Measurements from ENCODE around the gene CADPS. TPM values are rescaled to one million over a fixed set of nuclear protein-coding genes. Genes with fewer than 3 reads are reported as not detected.

The CADPS gene
- total and polyA plus RNA-seq, 2 donors: 2.3 to 4.4 TPM

DNA sequence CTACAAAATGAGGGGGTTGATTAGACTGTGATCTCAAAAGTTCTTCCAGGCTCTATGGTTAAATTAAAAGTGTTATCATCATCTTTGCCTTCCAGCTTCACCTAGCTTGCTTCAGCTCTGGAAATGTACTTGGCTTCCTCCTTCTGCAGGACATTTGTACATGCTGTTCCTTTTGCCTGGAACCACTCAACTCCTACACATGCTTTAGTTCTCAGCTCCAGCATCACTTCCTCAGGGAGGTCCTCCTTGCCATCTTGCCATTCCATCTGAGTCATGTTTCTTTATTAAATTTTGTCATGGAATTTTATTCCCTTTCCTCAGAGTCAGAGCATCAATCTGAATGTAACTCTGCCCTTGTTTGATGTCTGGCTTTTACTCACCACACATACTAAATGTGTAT is 343.2 kb downstream of the CADPS start:
- H3K27me3 ChIP-seq (ENCODE audit: control insufficient read depth in 2 of 2, insufficient read depth in 1 of 2, low read length in 1 of 2): no peaks in the 10 kb centered on the region
- no peak overlapping the region for H3K4me3 ChIP-seq (ENCODE audit: low read length in 2 of 2)
- H3K9me3 ChIP-seq (ENCODE audit: control insufficient read depth in 2 of 2, insufficient read depth in 1 of 2, low read length in 1 of 2): no peaks in the 10 kb centered on the region
- no peak overlapping the region for H3K27ac ChIP-seq (ENCODE audit: low read depth in 1 of 2, low read length in 1 of 2)
- H3K4me1 ChIP-seq (ENCODE audit: control insufficient read depth in 2 of 2, insufficient read depth in 2 of 2, low read length in 2 of 2): no peaks in the 10 kb centered on the region
- no peaks in the 10 kb centered on the region for H3K36me3 ChIP-seq (ENCODE audit: control insufficient read depth in 2 of 2, insufficient read depth in 2 of 2, low read length in 1 of 2)
- no peak for DNase-seq (ENCODE audit: low read depth in 6 of 9, low spot score in 9 of 9)

DNA sequence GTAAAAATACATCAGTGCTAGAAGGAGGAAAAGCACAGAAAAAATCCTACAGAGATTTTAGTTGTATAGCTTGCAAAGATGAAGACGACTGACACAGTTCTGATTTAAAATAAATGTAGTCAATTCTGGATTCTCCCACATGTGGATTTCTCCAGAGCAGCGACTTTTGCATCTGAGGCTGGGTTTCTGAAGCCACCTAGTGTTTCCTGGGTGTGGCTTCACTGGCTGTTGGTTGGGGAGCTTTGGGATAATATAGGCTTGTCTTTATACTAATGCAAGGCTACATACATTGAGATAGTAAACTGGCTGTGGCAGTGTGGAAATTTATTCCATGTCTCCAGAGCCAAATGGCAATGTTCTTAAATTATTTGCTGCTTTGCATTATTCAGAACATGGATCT is 343.7 kb downstream of the CADPS start:
- H3K4me1 ChIP-seq (ENCODE audit: control insufficient read depth in 2 of 2, insufficient read depth in 2 of 2, low read length in 2 of 2): no peaks in the 10 kb centered on the region
- H3K36me3 ChIP-seq (ENCODE audit: control insufficient read depth in 2 of 2, insufficient read depth in 2 of 2, low read length in 1 of 2): no peaks in the 10 kb centered on the region
- H3K27me3 ChIP-seq (ENCODE audit: control insufficient read depth in 2 of 2, insufficient read depth in 1 of 2, low read length in 1 of 2): no peaks in the 10 kb centered on the region
- DNase-seq (ENCODE audit: low read depth in 6 of 9, low spot score in 9 of 9): no peak
- no peak overlapping the region for H3K4me3 ChIP-seq (ENCODE audit: low read length in 2 of 2)
- H3K27ac ChIP-seq (ENCODE audit: low read depth in 1 of 2, low read length in 1 of 2): no peak overlapping the region
- H3K9me3 ChIP-seq (ENCODE audit: control insufficient read depth in 2 of 2, insufficient read depth in 1 of 2, low read length in 1 of 2): no peaks in the 10 kb centered on the region
- WGBS: 44% methylated on average over 2 of the region's 2 CpGs

DNA sequence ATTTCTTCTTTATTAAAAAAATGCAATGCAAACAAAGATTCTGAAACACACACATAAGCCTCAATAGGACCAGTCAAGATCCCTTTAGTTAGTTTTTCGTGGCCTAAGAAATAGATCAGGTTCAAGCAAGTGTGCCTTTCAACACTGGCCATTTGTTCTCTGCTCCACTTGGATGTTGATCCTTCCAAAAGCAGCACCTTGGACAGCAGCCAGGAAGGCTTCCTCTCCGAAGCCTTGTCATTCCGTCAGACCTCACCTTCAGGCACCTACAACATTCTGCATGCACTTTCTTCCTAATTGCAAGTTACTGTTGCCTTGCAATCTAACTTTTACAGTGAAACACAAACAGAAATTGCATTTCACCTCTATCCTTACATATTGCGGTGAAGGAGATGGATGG is 346.0 kb downstream of the CADPS start:
- no peaks in the 10 kb centered on the region for H3K4me1 ChIP-seq (ENCODE audit: control insufficient read depth in 2 of 2, insufficient read depth in 2 of 2, low read length in 2 of 2)
- no peaks in the 10 kb centered on the region for H3K27me3 ChIP-seq (ENCODE audit: control insufficient read depth in 2 of 2, insufficient read depth in 1 of 2, low read length in 1 of 2)
- H3K36me3 ChIP-seq (ENCODE audit: control insufficient read depth in 2 of 2, insufficient read depth in 2 of 2, low read length in 1 of 2): no peaks in the 10 kb centered on the region
- H3K4me3 ChIP-seq (ENCODE audit: low read length in 2 of 2): no peak overlapping the region
- H3K9me3 ChIP-seq (ENCODE audit: control insufficient read depth in 2 of 2, insufficient read depth in 1 of 2, low read length in 1 of 2): no peaks in the 10 kb centered on the region
- WGBS: 33% methylated on average over 4 of the region's 4 CpGs
- peak in 7 of 9 donors; percentile 2 to 41 (median 13) for DNase-seq (ENCODE audit: low read depth in 6 of 9, low spot score in 9 of 9)
- H3K27ac ChIP-seq (ENCODE audit: low read depth in 1 of 2, low read length in 1 of 2): no peak overlapping the region

DNA sequence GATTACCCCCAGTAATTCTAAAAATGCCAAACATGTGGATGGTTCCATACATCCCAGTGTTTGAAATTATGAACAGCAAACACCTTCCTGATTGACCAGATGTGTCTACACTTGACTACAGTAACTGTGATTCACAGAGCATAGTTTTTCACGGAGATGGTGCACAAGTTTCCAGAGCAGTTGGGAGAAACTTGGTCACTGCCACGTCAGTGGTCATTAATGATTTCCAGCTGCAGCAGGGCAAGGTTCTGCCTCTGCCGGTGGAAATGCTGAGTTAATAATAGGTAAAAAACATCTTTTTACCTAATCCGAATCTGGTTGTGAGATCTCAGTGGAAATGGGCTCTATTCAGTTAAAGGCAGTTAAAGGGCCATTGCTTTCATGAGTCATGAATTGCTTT is 347.7 kb downstream of the CADPS start:
- no peaks in the 10 kb centered on the region for H3K27me3 ChIP-seq (ENCODE audit: control insufficient read depth in 2 of 2, insufficient read depth in 1 of 2, low read length in 1 of 2)
- no peaks in the 10 kb centered on the region for H3K9me3 ChIP-seq (ENCODE audit: control insufficient read depth in 2 of 2, insufficient read depth in 1 of 2, low read length in 1 of 2)
- no peak overlapping the region for H3K4me3 ChIP-seq (ENCODE audit: low read length in 2 of 2)
- no peaks in the 10 kb centered on the region for H3K36me3 ChIP-seq (ENCODE audit: control insufficient read depth in 2 of 2, insufficient read depth in 2 of 2, low read length in 1 of 2)
- no peaks in the 10 kb centered on the region for H3K4me1 ChIP-seq (ENCODE audit: control insufficient read depth in 2 of 2, insufficient read depth in 2 of 2, low read length in 2 of 2)
- 90% methylated on average over 4 of the region's 4 CpGs for WGBS
- no peak overlapping the region for H3K27ac ChIP-seq (ENCODE audit: low read depth in 1 of 2, low read length in 1 of 2)
- DNase-seq (ENCODE audit: low read depth in 6 of 9, low spot score in 9 of 9): no peak

DNA sequence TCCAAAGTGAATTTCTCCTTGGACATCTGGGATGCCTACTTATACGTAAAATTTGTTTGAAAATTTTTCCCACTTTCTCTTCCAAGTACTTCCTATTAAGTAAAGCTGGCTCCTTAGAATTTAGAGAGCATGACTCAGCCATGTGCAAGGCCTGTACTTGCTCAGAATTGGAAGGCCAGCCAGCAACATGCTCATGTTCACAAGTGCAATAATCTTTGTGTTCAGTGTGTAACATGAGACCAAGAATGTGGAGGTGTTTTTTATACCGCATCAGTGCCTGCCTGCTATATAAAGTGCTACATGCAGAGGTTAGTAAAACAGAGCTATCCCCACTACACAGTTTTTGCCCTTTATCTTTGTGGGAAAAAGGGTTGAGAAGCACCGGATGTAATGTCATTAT is 349.9 kb downstream of the CADPS start:
- no peak overlapping the region for H3K4me3 ChIP-seq (ENCODE audit: low read length in 2 of 2)
- no peaks in the 10 kb centered on the region for H3K4me1 ChIP-seq (ENCODE audit: control insufficient read depth in 2 of 2, insufficient read depth in 2 of 2, low read length in 2 of 2)
- 91% methylated on average over 3 of the region's 3 CpGs for WGBS
- H3K27ac ChIP-seq (ENCODE audit: low read depth in 1 of 2, low read length in 1 of 2): no peak overlapping the region
- peak in 2 of 9 donors; percentile 1 to 10 for DNase-seq (ENCODE audit: low read depth in 6 of 9, low spot score in 9 of 9)
- no peaks in the 10 kb centered on the region for H3K9me3 ChIP-seq (ENCODE audit: control insufficient read depth in 2 of 2, insufficient read depth in 1 of 2, low read length in 1 of 2)
- H3K36me3 ChIP-seq (ENCODE audit: control insufficient read depth in 2 of 2, insufficient read depth in 2 of 2, low read length in 1 of 2): no peaks in the 10 kb centered on the region
- H3K27me3 ChIP-seq (ENCODE audit: control insufficient read depth in 2 of 2, insufficient read depth in 1 of 2, low read length in 1 of 2): no peaks in the 10 kb centered on the region

DNA sequence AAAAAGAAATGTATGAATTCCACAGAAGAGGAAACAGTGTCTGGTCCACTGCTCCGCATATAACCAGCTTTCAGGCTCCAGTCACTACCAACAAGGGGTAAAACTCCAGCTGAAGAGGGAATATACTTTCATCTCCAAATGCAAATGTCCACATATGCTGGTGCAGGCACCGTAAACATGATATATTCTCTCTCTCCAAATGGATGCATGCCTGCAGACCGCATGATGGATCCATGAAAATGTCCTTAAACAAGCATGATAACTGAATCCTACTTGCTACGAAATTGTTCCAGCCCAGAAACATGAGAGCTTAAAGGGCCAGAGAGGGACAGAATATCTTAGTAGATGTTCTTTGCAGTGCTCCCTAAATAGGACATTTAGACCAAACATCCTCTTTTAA is 351.5 kb downstream of the CADPS start:
- Histone ChIP-seq H3K27me3 (ENCODE audit: control insufficient read depth in 2 of 2, insufficient read depth in 1 of 2, low read length in 1 of 2) (no peaks in the 10 kb centered on the region), H3K36me3 (ENCODE audit: control insufficient read depth in 2 of 2, insufficient read depth in 2 of 2, low read length in 1 of 2) (no peaks in the 10 kb centered on the region), H3K9me3 (ENCODE audit: control insufficient read depth in 2 of 2, insufficient read depth in 1 of 2, low read length in 1 of 2) (no peaks in the 10 kb centered on the region), H3K4me1 (ENCODE audit: control insufficient read depth in 2 of 2, insufficient read depth in 2 of 2, low read length in 2 of 2) (no peaks in the 10 kb centered on the region), H3K27ac (ENCODE audit: low read depth in 1 of 2, low read length in 1 of 2) (no peak overlapping the region), H3K4me3 (ENCODE audit: low read length in 2 of 2) (no peak overlapping the region)
- 92% methylated on average over 4 of the region's 4 CpGs for WGBS
- DNase-seq (ENCODE audit: low read depth in 6 of 9, low spot score in 9 of 9): no peak

DNA sequence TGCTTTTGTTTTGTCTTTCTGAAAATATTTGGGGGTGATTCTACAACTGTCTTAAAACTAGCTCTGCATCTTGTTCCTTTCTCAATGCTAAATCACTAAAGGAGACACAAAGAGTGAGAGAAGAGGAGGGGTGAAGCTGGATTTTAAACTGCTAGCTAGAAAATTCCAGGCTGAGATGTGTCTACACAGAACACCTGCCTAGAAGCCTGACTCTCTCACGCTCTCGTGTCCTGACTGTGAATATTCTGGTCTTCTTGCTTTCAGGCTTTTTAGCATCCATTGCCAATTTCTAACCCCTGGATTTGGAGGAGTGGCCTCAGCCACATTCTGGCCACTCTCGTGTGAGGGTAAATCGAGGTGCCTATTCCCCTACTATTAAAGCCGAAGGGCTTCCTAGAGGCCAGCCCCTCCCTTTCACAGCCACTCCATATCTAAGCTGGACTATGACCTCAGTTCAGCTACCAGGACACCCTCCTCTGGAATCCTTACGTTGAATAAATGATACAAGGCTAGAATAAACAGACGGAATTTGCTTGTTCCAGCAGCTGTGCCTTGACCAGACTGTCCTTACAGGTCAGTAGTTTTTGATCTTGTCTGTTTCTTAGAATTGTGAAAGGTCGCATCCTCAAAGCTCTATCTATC is 353.6 kb downstream of the CADPS start:
- Histone ChIP-seq H3K4me1 (ENCODE audit: control insufficient read depth in 2 of 2, insufficient read depth in 2 of 2, low read length in 2 of 2) (no peaks in the 10 kb centered on the region), H3K27me3 (ENCODE audit: control insufficient read depth in 2 of 2, insufficient read depth in 1 of 2, low read length in 1 of 2) (no peaks in the 10 kb centered on the region), H3K36me3 (ENCODE audit: control insufficient read depth in 2 of 2, insufficient read depth in 2 of 2, low read length in 1 of 2) (no peaks in the 10 kb centered on the region), H3K27ac (ENCODE audit: low read depth in 1 of 2, low read length in 1 of 2) (no peak overlapping the region), H3K4me3 (ENCODE audit: low read length in 2 of 2) (no peak overlapping the region), H3K9me3 (ENCODE audit: control insufficient read depth in 2 of 2, insufficient read depth in 1 of 2, low read length in 1 of 2) (no peaks in the 10 kb centered on the region)
- WGBS: 92% methylated on average over 8 of the region's 8 CpGs
- no peak for DNase-seq (ENCODE audit: low read depth in 6 of 9, low spot score in 9 of 9)

DNA sequence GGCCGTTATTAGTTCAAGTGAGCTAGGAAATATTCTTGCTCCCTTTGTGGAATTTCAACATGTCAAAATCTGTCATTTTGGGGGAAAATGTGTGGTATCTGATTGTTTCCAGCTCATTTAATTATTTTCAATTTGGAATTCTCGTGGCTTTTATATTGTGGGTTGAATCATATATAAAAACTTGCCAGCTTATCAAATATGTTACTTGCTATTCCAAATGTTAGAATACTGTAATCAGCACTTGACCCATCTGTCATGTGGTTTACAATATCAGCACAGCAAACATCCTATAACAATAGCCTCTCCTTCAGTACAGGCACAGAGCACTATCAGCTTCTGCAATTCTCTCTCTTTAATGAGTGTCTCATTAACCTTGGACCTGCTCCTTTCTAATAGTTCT is 371.7 kb downstream of the CADPS start:
- WGBS: 78% methylated on average over 2 of the region's 2 CpGs

DNA sequence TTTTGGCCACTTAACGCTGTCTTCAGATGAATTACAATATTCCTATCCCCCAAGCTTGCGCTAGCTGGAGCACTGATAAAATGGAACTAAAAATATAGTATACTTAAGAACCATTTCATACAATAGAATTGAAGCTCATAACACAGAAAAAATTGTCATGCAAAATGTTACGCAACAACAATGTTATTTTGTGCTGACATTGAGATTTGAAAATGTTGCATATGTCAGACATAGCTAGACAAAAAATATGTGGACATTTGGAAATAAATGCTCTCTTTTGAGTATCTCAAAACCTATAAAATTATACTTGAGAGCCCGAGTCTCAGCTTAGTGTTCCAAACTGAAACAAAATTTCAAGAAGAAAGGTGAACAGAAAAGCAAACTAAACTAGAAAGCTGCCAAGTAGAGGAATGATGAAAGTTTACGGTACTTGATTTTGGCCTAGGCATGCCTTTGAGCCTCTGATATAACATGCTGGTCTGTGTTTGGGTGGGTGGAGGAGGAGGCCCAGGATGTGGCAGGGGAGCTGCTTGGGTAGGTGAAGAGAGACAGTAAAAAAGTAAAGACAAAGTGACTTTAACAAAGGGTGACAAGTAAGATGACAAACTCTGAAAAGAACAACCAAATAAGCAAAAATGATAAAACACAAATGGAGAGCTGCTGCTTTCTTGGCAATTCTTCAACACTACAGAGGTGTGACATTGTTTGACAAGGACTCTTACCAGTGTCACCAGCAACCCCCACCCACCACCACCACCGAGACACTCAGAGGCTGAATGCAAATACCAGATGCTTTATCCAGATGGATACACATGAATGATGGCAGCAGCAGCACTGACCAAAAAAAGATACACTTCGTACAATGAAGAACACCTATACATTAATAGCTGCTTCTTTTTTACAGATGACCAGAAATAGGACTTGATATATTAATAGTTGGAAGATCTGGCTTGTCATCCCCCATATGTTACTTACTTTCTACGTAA is 372.6 kb downstream of the CADPS start:
- Histone ChIP-seq H3K27me3 (ENCODE audit: control insufficient read depth in 2 of 2, insufficient read depth in 1 of 2, low read length in 1 of 2) (no peaks in the 10 kb centered on the region), H3K36me3 (ENCODE audit: control insufficient read depth in 2 of 2, insufficient read depth in 2 of 2, low read length in 1 of 2) (no peaks in the 10 kb centered on the region), H3K4me3 (ENCODE audit: low read length in 2 of 2) (no peak overlapping the region), H3K27ac (ENCODE audit: low read depth in 1 of 2, low read length in 1 of 2) (no peak overlapping the region), H3K4me1 (ENCODE audit: control insufficient read depth in 2 of 2, insufficient read depth in 2 of 2, low read length in 2 of 2) (no peaks in the 10 kb centered on the region), H3K9me3 (ENCODE audit: control insufficient read depth in 2 of 2, insufficient read depth in 1 of 2, low read length in 1 of 2) (no peaks in the 10 kb centered on the region)
- DNase-seq (ENCODE audit: low read depth in 6 of 9, low spot score in 9 of 9): no peak
- 76% methylated on average over 8 of the region's 8 CpGs for WGBS

More for the DNA sequence above, 371.7 kb downstream of the CADPS start:
- no peaks in the 10 kb centered on the region for H3K9me3 ChIP-seq (ENCODE audit: control insufficient read depth in 2 of 2, insufficient read depth in 1 of 2, low read length in 1 of 2)
- H3K4me3 ChIP-seq (ENCODE audit: low read length in 2 of 2): no peak overlapping the region
- H3K4me1 ChIP-seq (ENCODE audit: control insufficient read depth in 2 of 2, insufficient read depth in 2 of 2, low read length in 2 of 2): no peaks in the 10 kb centered on the region
- no peaks in the 10 kb centered on the region for H3K36me3 ChIP-seq (ENCODE audit: control insufficient read depth in 2 of 2, insufficient read depth in 2 of 2, low read length in 1 of 2)
- no peak overlapping the region for H3K27ac ChIP-seq (ENCODE audit: low read depth in 1 of 2, low read length in 1 of 2)
- DNase-seq (ENCODE audit: low read depth in 6 of 9, low spot score in 9 of 9): no peak
- no peaks in the 10 kb centered on the region for H3K27me3 ChIP-seq (ENCODE audit: control insufficient read depth in 2 of 2, insufficient read depth in 1 of 2, low read length in 1 of 2)
